Measurements from ENCODE around the gene SND1.

SND1 gene

DNA sequence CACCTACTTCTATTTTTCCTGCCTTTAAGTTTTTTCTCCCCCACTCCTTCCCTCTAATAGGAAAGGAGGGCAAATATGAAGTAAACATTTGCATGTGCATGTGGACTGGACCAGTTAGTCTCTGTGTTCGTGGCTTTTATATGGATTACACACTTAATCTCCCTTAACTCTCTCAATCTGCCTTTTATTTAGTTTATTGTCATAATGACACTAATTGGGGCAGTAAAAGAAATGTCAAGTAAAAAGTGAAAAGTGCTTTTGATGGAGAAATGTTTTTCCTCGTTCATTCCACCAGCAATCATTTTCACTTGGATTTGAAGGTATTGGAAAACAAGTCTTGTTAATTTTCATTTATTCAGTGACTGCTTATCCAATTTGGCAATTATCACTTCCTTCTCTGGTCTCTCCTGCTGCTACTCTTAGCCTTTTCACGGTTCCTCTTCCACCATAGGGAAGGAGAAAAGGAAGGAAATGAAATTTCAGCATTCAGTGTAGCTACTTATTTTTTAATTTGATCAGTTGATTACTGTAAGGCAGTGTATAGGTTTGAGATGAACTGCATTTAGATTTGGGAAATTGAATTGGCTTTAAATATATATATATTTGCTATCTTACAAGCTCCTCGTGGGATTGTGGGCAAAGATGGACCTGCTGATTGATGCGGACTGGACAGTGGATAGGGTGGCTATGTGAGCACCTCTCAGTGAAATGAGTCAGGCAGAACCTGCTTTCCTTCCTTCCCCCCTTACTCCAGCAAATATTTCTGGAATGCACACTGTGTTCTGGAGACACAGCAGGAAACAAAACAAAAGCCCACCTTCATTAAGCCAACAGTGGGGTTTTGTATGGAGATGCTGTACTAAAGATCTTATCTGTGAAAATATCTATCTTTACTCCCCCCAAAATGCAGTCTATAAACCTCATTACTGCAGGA lies 301.7 kb downstream of the SND1 start:
- DNase-seq (ENCODE audit: extremely low read depth, low read depth) = no peak
- no peak overlapping the region for H3K4me3 ChIP-seq (replicated peaks; ENCODE audit: low read depth, low read length)
- TF ChIP-seq, protein P1, sequence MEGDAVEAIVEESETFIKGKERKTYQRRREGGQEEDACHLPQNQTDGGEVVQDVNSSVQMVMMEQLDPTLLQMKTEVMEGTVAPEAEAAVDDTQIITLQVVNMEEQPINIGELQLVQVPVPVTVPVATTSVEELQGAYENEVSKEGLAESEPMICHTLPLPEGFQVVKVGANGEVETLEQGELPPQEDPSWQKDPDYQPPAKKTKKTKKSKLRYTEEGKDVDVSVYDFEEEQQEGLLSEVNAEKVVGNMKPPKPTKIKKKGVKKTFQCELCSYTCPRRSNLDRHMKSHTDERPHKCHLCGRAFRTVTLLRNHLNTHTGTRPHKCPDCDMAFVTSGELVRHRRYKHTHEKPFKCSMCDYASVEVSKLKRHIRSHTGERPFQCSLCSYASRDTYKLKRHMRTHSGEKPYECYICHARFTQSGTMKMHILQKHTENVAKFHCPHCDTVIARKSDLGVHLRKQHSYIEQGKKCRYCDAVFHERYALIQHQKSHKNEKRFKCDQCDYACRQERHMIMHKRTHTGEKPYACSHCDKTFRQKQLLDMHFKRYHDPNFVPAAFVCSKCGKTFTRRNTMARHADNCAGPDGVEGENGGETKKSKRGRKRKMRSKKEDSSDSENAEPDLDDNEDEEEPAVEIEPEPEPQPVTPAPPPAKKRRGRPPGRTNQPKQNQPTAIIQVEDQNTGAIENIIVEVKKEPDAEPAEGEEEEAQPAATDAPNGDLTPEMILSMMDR (IDR thresholded peaks at IDR 0.05; ENCODE audit: low read depth, low read length, missing control alignments) = no peak

DNA sequence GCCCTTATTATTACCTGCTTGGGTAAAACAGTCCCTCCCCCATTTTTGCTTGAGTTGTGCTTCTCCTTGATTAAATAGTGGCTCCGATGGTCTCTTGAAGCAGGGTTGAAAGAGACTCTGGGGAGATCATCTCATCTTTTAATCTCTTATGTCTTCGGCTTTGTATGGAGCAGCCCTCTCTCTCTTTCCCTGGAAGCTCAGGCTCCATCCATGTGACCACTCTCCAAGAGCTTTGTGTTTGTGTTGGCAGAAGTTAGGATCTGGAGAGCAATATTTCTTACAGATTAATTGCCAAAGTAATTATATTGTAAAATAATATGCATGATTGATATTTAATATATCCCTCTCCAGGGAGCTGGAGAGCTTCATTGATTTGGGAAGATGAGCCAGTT lies 302.4 kb downstream of the SND1 start:
- TF ChIP-seq, protein P1 (IDR thresholded peaks at IDR 0.05; ENCODE audit: low read depth, low read length, missing control alignments) = no peak
- no peak overlapping the region for H3K4me3 ChIP-seq (replicated peaks; ENCODE audit: low read depth, low read length)
- no peak for DNase-seq (ENCODE audit: extremely low read depth, low read depth)

DNA sequence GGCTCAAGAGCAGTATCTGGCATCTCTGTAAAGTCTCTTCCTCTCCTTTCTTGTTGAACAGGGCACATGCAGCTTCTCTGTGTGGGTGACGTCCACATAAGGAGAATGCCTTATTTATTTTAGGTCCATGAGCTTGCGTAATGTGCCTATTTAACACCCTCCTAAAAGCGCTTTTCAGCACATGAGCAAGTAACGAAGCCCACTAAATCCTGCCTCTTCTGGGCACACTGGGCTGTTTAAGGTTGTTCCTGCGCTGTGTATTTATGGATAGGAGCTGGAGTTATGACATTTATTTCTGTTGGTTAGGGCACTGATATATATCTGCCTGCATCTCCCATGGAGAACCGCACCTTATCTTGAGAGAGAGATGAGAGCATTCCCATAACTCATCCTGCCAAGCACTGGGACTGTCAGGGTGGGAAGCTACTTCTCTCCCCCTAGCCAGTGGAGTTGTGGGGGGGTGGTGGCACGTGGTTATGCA lies 303.1 kb downstream of the SND1 start:
- no peak for DNase-seq (ENCODE audit: extremely low read depth, low read depth)
- H3K4me3 ChIP-seq (replicated peaks; ENCODE audit: low read depth, low read length) = no peak overlapping the region
- TF ChIP-seq, protein P1 (IDR thresholded peaks at IDR 0.05; ENCODE audit: low read depth, low read length, missing control alignments) = no peak

DNA sequence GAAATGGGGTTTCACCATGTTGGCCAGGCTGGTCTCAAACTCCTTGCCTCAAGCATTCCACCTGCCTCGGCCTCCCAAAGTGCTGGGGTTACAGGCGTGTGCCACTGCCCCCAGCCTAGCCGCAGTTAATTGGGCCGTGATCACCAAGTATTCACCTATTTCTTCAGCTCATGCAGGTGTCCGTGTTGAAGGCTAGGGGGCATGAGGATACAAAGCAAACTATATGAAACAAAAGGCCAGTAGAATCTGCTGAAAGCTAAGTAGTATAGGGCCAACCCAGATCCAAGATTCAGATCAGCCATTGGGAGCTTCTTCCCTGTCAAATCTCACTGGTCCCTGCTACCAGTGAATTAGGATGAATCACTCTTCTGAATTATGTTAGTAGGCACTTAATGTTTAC lies 305.9 kb downstream of the SND1 start:
- DNase-seq (ENCODE audit: extremely low read depth, low read depth) = no peak
- TF ChIP-seq, protein P1 (IDR thresholded peaks at IDR 0.05; ENCODE audit: low read depth, low read length, missing control alignments) = no peak
- no peak overlapping the region for H3K4me3 ChIP-seq (replicated peaks; ENCODE audit: low read depth, low read length)

DNA sequence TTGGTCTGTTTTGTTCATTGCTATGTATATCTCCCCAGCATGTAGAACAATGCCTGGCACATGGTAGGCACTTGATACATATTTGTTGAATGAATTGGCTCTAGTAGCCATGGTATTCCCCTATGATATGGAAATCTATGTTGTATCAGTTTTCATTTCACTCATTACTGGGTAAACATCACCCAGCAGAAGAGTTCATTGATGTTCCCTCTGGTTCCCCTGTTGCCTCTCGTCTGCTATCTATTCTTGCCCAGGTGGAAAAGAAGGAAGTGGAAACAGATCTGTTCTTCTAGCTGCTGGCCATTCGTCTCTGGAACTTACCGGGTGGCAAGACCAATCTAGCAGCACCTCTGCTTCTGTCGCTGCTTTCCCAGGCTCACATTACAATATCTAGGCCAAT lies 307.8 kb downstream of the SND1 start:
- no peak for DNase-seq (ENCODE audit: extremely low read depth, low read depth)
- H3K4me3 ChIP-seq (replicated peaks; ENCODE audit: low read depth, low read length) = no peak overlapping the region
- TF ChIP-seq, protein P1 (IDR thresholded peaks at IDR 0.05; ENCODE audit: low read depth, low read length, missing control alignments) = no peak

DNA sequence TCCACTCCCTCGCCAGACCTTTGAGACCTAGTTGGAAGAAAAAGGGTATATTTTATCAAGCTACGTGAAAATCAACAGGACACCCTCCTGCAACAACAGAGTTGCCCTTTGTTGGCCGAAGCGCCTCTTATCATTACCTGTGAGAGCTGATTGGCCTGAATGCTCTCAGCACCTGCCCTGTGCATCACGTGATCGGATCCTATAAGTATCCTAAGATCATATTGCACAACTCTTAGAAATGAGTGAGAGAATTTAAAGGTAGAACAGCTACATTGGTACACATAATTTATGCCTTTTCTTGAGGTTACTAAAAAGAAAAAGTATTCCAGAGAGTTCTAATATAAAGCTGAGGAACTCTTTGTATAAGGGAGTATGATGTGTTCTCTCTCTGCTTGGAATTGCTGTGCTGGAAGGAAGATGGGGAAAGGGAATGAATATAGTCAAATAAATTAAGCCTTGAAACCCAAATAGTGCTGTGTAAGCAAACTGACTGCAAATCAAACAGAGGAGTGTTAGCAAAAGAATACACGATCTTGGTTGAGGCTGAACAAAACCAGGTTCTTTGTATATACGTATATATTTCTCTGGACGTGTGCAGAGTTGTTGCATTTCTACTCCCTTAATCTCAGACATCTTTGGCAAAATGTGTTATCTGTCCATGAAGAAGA lies 309.9 kb downstream of the SND1 start:
- TF ChIP-seq, protein P1 (IDR thresholded peaks at IDR 0.05; ENCODE audit: low read depth, low read length, missing control alignments) = no peak
- no peak for DNase-seq (ENCODE audit: extremely low read depth, low read depth)
- H3K4me3 ChIP-seq (replicated peaks; ENCODE audit: low read depth, low read length) = no peak overlapping the region
